Measurements from ENCODE around the gene RETREG1.

DNA sequence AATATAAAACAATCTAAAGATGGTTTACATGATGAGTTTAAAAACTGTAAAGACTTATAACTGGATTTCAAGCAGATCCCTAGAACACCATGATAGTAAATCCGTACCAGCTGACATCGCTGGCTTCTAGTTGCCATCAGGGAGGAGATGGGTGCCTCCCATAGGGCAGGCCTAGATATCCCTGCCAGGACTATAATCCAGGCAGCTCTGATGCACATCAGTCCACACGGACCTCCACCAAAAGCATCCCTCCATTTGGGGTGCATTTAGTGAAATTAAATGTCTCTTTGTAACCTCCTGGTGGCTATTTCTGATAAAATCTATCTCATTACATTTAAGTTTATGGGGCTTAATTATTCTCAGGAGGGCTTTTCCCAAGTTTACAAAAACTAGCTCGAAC is 45.8 kb downstream of the RETREG1 start:
- TF ChIP-seq CTCF (IDR thresholded peaks at IDR 0.05) (no peak), EZH2 (IDR thresholded peaks at IDR 0.05) (no peak)

Measured in neural progenitor cell (in vitro differentiated cells).